HG02623 (cell line): Measurements from ENCODE around the gene PLXNC1.

Experiments
- ATAC-seq: cut with Tn5 transposase; IDR thresholded peaks from one replicate; pipeline ENCODE4 v1.9.1; 2021; ENCODE audit warnings: moderate library complexity; ENCODE audit not compliant: unreplicated experiment

The PLXNC1 gene

DNA sequence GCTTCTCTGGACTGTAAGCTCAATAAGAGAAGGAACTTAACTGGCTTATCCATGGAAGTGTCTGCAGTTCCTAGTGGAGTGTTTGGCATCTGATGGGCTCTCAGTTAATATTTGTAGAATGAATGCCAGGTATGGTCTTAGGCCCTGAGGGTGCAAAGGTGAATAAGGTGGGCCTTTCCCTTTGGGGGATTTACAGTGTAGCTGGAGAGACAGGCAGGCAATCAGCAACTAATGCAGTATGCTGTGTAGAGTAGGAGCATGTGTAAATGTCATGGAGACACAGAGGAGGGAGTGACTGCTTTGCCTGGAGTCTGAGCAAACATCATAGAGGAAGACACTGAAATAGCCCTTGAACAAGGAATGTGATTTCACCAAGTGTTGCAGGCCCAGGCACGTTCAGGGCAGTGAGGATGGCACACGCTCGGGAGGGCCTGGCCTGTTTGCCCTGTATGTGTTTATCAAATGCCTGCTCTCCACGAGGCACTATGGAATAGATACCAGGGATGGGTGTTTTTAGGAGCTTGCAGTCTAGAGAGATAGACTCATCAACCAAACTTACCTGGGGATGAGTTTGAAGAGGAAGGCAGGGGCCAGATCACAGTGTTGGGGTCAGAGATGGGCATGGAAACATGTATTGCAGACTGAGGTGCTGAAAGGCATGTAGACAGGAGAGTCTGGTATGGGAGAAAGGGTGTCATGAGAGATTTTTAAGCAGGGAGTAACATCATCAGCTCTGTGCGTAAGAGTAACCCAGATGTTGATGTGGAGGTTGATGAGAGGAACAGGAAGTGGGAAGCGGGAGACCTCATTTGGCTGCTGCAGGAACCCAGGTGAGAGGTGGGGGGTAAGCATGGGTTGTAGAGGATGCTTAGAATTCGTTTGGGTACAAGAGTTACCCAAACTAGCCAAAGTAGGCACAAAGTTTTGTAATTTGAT, 54.1 kb downstream of the PLXNC1 start:
- ATAC-seq, result no peak

DNA sequence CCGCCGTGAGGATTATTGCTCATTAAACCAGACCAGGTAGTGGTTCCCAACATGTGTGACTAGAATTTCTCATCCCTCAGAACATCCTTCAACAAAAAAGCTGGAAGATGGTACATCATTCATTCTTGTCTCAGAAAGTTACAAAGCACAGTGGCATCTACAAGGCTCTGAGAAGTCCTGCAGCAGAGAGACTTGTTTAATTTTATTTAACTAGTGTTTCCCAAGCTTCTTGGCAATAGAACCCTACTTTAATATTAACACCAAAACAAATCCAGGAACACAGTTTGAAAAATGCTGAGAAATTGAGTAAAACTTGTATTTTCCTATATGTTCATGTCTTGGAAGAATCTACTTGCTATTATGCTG, 54.8 kb downstream of the PLXNC1 start:
- no peak for ATAC-seq

DNA sequence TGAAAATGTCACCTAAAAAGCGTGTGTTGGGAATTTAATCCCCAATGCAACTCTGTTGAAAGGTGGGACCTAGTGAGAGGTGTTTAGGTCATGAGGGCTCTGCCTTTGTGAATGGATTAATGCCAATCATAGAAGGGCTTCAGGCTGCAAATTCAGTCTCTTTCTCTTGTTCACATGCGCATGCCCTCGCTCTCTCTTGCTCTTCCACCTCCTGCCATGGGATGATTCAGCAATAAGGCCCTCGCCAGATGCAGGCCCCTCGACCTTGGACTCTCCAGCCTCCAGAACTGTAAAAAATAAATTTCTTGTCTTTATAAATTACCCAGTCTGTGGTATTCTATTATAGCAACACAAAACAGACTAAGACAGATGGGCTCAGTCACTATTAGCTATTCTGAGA, 55.4 kb downstream of the PLXNC1 start:
- no peak for ATAC-seq

DNA sequence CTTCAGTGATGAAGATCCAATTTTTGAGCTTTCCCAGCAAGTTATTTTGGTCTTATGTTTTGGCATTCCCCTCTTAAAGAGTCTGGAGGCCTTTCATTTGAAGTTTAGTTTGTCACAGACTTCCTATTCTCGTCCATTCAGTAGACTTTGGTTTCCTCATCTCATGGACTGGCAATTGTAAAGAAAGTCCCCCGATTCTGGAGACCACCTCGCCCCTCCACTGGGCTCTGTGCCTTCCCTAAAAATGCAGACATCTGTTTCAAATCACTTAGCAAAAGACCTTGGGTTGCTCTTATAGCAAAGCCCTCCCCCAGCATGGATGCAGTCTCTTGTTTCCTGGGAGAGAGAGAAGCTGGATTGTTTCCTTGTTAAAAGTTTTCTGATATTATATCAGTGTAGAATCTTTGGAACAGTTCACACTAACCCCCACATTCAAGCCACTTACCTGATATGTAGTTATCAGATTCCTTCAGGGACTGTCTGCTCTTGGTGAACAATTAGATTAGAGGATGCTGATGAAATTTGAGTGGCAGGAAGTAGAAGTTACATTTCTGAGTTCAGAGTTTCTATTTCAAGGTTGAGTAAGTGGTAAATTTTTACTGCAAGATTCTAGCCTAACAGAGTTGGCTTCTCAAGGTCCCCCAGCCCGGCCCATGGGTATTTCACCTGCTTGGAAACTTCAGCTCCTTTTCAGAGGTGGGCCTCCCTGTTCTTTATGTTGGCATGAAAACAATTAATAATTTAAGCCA, 56.3 kb downstream of the PLXNC1 start:
- peak; percentile 29 for ATAC-seq

- no peak for ATAC-seq
Observed at GRCh38 chr12:94205822-94206221, 57.4 kb downstream of the PLXNC1 start.

- no peak for ATAC-seq
Observed at GRCh38 chr12:94206886-94207285, 58.5 kb downstream of the PLXNC1 start.

GRCh38 chr12:94207467-94207848, 59.1 kb downstream of the PLXNC1 start:
- ATAC-seq, result peak; percentile 1

DNA sequence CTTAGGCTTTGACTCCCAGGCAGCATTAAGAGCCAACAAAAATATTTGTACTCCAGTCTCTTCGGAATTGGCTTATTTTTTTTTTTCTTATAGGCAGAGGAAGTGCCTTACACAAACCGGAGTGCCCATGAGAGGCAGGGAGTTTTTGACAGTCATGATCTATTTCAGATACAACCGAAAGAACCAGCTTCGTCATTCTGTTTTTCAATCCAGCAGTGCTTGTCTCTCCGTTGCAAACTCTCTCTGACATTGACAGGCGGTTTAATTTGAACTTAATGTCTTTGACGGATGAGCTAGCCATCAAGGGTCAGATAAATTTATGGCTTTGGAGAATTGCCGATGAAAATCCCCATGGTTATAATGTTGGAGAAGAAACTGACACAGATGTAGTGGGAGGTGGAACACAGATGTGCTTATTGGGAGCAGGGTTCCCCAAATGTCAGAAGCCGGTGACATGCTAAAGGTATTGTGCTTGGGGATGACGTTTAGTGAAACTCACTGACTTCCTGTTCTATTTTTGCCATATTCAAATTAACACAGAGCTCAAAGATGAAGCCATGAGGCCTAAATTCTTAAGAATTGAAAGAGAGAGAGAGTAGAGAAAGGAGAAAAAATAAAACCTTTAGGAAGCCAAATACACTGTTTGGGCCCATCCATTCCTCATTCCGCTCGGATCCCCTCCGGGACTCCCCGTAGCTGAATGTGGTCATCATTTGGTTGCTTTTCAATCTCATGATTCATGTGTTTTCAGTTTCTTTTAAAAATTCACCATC, 59.7 kb downstream of the PLXNC1 start:
- ATAC-seq, result peak; percentile 71

DNA sequence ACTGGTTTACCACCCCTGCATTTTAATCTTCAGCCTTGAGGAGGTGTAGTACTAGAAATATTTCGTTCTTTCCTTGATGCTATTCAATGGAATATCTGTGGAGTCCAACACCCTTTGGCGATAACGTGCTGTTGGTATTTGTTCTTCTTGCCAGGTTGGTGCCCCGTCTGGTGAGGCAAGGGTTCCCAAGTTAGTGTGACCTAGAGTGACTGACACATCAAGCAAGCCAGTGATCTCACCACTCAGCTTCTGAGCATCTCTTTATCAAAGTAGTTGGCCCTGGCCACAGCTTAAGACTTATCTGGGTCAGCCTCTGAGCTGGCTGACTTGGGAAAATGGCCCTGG, 60.2 kb downstream of the PLXNC1 start:
- ATAC-seq, result peak; percentile 34

DNA sequence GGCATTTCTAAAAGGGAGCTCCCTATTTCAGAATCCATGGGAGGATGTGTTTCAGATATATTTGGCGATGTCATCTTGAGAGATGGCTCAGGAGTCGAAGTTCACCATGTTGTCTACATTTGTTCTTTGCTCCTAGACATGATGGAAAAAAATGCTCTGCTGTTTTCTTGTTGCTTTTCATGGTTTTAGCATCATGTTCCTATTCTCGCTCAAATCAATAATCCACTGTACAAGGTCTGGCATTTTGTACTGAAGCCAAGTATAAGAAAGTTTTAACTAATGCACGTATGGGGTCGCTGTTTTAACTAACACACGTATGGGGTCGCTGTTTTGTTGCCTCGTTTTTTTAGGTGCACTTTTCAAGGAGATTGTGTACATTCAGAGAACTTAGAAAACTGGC, 60.9 kb downstream of the PLXNC1 start:
- ATAC-seq, result no peak

- no peak for ATAC-seq
Observed at GRCh38 chr12:94211021-94211420, 62.6 kb downstream of the PLXNC1 start.

DNA sequence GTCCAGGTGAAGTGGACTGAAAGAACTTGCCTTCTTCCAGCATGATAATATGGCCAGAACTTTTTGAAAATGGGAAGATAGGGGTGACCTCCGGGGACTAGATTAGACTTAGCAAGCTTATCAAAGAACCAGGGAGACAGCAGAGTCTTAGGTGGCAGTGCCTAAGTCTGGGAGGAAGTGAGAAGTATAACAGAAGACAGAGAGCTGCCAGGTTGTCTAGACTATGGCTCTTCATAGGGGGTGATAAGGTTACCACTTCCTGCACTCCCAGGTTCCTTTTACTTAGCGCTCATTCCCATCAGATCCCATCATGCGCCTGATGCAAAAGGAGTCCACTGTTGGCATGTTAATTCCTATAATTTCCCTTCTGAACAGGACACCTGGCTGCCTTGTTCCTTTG, 69.9 kb downstream of the PLXNC1 start:
- no peak for ATAC-seq

DNA sequence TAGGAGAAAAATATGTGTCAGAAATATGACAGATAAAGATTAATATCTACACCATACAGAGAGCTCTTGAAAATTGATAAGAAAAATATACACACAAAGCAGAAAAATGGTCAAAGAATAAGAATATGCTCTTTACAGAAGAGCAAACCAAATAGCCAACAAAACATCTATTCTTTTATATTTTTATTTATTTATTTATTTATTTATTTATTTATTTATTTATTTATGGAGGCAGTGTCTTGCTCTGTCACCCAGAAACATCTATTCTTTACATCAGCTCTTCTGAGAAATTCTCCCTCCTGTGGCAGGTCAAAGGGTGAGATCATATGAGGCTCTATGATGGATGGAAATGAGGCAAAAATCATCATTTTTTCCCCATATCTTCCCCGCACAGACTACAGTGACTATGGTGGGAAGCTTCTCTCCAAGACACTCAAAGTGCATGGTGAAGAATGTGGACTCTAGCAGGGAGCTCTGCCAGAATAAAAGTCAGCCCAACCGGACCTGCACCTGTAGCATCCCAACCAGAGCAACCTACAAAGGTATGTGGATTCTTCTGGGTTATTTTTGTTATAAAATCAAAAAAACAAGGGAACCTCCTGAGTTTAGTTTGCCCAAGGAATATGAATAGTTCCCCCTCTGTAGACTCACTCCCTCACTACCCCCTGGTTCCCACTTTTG, 71.4 kb downstream of the PLXNC1 start:
- no peak for ATAC-seq

- ATAC-seq, result no peak
Observed at GRCh38 chr12:94220804-94221203, 72.4 kb downstream of the PLXNC1 start.

DNA sequence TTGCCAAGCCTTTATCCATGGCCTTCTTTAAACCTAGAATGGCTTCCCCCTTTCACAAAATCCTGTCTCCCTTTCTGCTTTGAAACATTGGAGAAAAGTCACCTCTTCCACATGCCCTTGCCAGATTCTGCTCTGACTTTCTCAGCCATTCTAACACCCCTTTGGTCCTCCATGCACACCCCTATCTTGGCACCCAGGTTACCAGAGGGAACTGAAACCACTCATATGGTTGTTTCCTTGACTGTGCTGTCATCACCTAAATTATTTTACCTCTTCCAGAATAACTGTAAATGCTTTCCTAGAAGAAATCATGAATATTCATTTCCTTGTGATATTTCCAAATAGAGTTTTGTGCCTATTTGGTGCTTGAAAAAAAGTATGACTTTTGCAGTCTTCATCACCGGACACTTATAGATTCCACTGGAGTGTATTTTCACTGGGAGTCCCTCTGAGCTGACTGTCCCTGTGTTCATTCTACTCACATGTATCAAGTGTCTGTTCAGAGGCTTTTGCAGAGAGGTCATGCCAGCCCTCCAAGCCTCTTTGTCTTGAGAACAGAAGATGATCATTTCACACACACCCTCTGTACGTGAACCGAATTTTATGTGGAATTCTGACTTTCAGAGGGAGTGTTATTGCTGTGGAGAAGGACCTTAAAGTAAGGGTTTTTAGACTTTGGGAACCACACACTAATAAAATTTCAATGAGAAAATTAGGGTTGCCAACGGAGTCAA, 74.1 kb downstream of the PLXNC1 start:
- ATAC-seq, result peak; percentile 50

DNA sequence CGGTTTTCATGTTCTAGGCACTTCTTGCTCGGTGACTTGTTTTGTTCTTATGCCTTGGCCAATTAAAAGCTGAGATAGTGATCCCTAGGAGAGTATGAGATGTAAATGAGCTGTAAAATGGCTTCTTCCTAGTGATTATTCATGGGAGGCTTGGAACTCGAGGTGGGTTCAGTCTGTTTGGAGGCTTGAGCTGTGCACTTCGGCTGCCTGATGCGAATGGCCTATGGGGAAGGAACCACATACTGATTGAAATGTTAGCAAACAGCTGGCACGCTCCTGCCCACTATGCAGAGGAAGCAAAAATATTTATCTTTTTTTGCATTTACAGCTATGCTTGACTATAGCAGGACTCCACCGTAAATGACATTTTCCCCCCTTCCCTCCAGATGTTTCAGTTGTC, 75.5 kb downstream of the PLXNC1 start:
- ATAC-seq, result no peak

- no peak for ATAC-seq
Observed at GRCh38 chr12:94225506-94225905, 77.1 kb downstream of the PLXNC1 start.

GRCh38 chr12:94225947-94226630, 77.7 kb downstream of the PLXNC1 start:
- ATAC-seq, result no peak

DNA sequence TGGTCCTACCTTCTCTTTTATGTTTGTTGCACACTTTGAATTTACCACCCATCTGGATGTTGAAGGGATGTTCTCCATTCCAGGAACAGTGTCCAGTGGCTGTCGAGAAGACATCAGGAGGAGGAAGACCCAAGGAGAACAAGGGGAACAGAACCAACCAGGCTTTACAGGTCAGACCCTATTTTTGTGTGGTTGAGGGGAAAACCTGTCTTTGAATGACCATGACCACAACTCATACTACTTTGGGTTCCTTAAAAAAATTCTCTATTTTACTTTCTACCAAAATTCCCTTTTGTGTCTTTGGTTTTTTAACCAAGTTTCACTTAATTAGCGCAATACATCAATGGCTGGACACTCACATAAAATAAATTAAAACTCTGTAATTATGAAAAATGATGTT, 78.7 kb downstream of the PLXNC1 start:
- ATAC-seq, result no peak

GRCh38 chr12:94228488-94228907, 80.1 kb downstream of the PLXNC1 start:
- no peak for ATAC-seq
